HepG2 (cell line): ENCODE measurements around the gene CNNM4. TPM values are rescaled to one million over a fixed set of nuclear protein-coding genes. Genes with fewer than 3 reads are reported as not detected.

Experiments used
- ATF1 ChIP-seq: IDR thresholded peaks from 2 replicates; pipeline ENCODE4 v1.6.1; 2016; ENCODE audit warnings: mild to moderate bottlenecking, control low read depth
- DPF2 ChIP-seq: sonication (generic); formaldehyde crosslinking; IDR thresholded peaks from 2 replicates; pipeline ENCODE4 v1.4.0; 2020; ENCODE audit warnings: mild to moderate bottlenecking, low read depth, missing genetic modification reagents, borderline replicate concordance
- KAT8 ChIP-seq: IDR thresholded peaks from 2 replicates; pipeline ENCODE4 v1.6.1; 2016; ENCODE audit warnings: missing genetic modification reagents, missing compliant biosample characterization
- RBM22 ChIP-seq: fragments of 200-400 bp; formaldehyde crosslinking; optimal IDR thresholded peaks from 2 replicates; pipeline ENCODE3; 2017; ENCODE audit warnings: mild to moderate bottlenecking, low read length, moderate library complexity
- RFX5 ChIP-seq: IDR thresholded peaks from 2 replicates; pipeline ENCODE4 v1.6.1; 2011; ENCODE audit warnings: low read depth, low read length, improper control_type of control experiment
- RXRA ChIP-seq: sonication (generic); formaldehyde crosslinking; IDR thresholded peaks from 2 replicates; pipeline ENCODE4 v1.5.1; 2020; ENCODE audit warnings: missing genetic modification reagents
- SALL1 ChIP-seq: sonication (generic); formaldehyde crosslinking; IDR thresholded peaks from 2 replicates; pipeline ENCODE4 v1.8.0; 2022; ENCODE audit warnings: mild to moderate bottlenecking, missing genetic modification reagents
- SRSF9 ChIP-seq: fragments of 200-400 bp; formaldehyde crosslinking; IDR thresholded peaks from 2 replicates; pipeline ENCODE4 v1.6.1; 2018; ENCODE audit warnings: borderline replicate concordance, mild to moderate bottlenecking, low read depth, low read length; ENCODE audit not compliant: insufficient read depth, poor library complexity, severe bottlenecking
- STAT5B ChIP-seq: sonication (generic); formaldehyde crosslinking; IDR thresholded peaks from 2 replicates; pipeline ENCODE4 v1.4.0; 2020; ENCODE audit warnings: missing genetic modification reagents
- U2AF1 ChIP-seq: fragments of 200-400 bp; formaldehyde crosslinking; optimal IDR thresholded peaks from 2 replicates; pipeline ENCODE3; 2017; ENCODE audit warnings: mild to moderate bottlenecking, low read depth, low read length
- ZMAT3 ChIP-seq: sonication (generic); formaldehyde crosslinking; conservative IDR thresholded peaks from 2 replicates; pipeline ENCODE4 v1.7.0; 2021; ENCODE audit warnings: missing genetic modification reagents
- ZNF143 ChIP-seq: sonication (generic); formaldehyde crosslinking; IDR thresholded peaks from 2 replicates; pipeline ENCODE4 v1.4.0; 2020; ENCODE audit warnings: missing genetic modification reagents
- ZNF234 ChIP-seq: sonication (generic); formaldehyde crosslinking; conservative IDR thresholded peaks from 2 replicates; pipeline ENCODE4 v1.5.1; 2020; ENCODE audit warnings: mild to moderate bottlenecking, missing genetic modification reagents
- ZNF749 ChIP-seq: sonication (generic); formaldehyde crosslinking; IDR thresholded peaks from 2 replicates; pipeline ENCODE4 v1.8.0; 2022; ENCODE audit warnings: mild to moderate bottlenecking, missing genetic modification reagents, moderate library complexity, borderline replicate concordance
- ZNF775 ChIP-seq: sonication (generic); formaldehyde crosslinking; IDR thresholded peaks from 2 replicates; pipeline ENCODE4 v1.4.0; 2020; ENCODE audit warnings: missing genetic modification reagents, mild to moderate bottlenecking, moderate library complexity, borderline replicate concordance
- ZZZ3 ChIP-seq: sonication (generic); formaldehyde crosslinking; IDR thresholded peaks from 2 replicates; pipeline ENCODE4 v1.4.0; 2020; ENCODE audit warnings: missing genetic modification reagents, mild to moderate bottlenecking, borderline replicate concordance
- polyA plus RNA-seq, 8 experiments: library from polyadenylated mRNA; depleted of rRNA in 3 of 8; stranded (reverse) in 7 of 8; unstranded in 1 of 8; fragments of >200 nt; fragmentation: Illumina TruSeq in 4 of 8; extraction: Trizol in 4 of 8; gene quantifications; 2 replicates each; pipeline versions ENCODE4 v1.2.1 to v1.2.3, GENCODE V29; 2011 to 2016; ENCODE audit warnings: low read depth in 4 of 8, missing spikeins in 1 of 8, mixed read lengths in 1 of 8; ENCODE audit not compliant: insufficient read depth in 1 of 8
- total RNA-seq, 5 experiments: library from RNA; depleted of rRNA; stranded (reverse); fragments of >200 nt; fragmentation: Illumina TruSeq; extraction: Trizol; gene quantifications; 2 replicates each; pipeline ENCODE4 v1.2.3, GENCODE V29; 2016; ENCODE audit warnings: low read depth in 1 of 5
- TF ChIP-seq, protein P1 (sequence below): sonication (generic); formaldehyde crosslinking; IDR thresholded peaks from 2 replicates; pipeline ENCODE4 v1.4.0; 2020; ENCODE audit warnings: missing genetic modification reagents, borderline replicate concordance
- TF ChIP-seq, protein P2 (sequence below): sonication (generic); formaldehyde crosslinking; IDR thresholded peaks from 2 replicates; pipeline ENCODE4 v1.4.0; 2020; ENCODE audit warnings: missing genetic modification reagents
- TF ChIP-seq, protein P3 (sequence below): sonication (generic); formaldehyde crosslinking; IDR thresholded peaks from 2 replicates; pipeline ENCODE4 v1.9.0; 2022; ENCODE audit warnings: missing genetic modification reagents, mild to moderate bottlenecking, borderline replicate concordance
- TF ChIP-seq, protein P4 (sequence below): sonication (generic); formaldehyde crosslinking; IDR thresholded peaks from 2 replicates; pipeline ENCODE4 v1.9.0; 2021; ENCODE audit warnings: mild to moderate bottlenecking, missing genetic modification reagents

Gene CNNM4
- total and polyA plus RNA-seq, 2 of the 13 experiments (the other 11 are each of a cell fraction or from before 2014, with no cell fraction given): 5.9 to 8.4 TPM

DNA sequence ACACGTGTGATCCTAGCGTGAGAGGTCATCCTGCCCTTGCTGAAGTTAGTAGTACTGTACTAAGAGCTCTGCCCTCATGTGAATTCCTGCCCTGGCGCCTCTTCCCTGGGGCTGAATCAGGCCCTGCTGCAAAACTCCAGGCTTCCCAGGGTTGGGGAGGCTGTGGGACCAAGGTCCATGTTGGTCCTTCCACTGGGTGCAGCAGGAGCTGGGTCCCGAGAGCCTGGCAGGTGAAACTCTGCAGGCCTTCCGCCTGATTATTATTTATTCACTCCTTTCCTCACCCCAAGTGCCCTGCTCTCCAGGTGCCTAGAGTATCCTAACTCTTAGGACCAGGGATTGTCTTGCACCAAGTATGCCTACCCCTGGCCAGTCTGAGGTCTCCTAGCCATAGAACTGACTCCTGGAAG lies 50.1 kb downstream of the CNNM4 start (continued):
- TF ChIP-seq STAT5B (CRISPR knock-in tag): no peak
- TF ChIP-seq DPF2: no peak
- TF ChIP-seq ZNF749 (CRISPR knock-in tag): no peak
- TF ChIP-seq ZMAT3 (CRISPR knock-in tag): no peak
- TF ChIP-seq, protein P1, sequence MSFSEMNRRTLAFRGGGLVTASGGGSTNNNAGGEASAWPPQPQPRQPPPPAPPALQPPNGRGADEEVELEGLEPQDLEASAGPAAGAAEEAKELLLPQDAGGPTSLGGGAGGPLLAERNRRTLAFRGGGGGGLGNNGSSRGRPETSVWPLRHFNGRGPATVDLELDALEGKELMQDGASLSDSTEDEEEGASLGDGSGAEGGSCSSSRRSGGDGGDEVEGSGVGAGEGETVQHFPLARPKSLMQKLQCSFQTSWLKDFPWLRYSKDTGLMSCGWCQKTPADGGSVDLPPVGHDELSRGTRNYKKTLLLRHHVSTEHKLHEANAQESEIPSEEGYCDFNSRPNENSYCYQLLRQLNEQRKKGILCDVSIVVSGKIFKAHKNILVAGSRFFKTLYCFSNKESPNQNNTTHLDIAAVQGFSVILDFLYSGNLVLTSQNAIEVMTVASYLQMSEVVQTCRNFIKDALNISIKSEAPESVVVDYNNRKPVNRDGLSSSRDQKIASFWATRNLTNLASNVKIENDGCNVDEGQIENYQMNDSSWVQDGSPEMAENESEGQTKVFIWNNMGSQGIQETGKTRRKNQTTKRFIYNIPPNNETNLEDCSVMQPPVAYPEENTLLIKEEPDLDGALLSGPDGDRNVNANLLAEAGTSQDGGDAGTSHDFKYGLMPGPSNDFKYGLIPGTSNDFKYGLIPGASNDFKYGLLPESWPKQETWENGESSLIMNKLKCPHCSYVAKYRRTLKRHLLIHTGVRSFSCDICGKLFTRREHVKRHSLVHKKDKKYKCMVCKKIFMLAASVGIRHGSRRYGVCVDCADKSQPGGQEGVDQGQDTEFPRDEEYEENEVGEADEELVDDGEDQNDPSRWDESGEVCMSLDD (CRISPR knock-in tag): no peak
- TF ChIP-seq SRSF9: no peak
- TF ChIP-seq RFX5: no peak
- no peak; the same call in 1 of the 2 replicates for TF ChIP-seq KAT8 (CRISPR knock-in tag)
- no peak for TF ChIP-seq U2AF1
- no peak for TF ChIP-seq RBM22
- 0 out of 2 replicates have a peak, but pooled peaks have one; percentile 61 for TF ChIP-seq SALL1 (CRISPR knock-in tag)
- TF ChIP-seq RXRA (CRISPR knock-in tag): 0 out of 2 replicates have a peak, but pooled peaks have one; percentile 16
- TF ChIP-seq, protein P2, sequence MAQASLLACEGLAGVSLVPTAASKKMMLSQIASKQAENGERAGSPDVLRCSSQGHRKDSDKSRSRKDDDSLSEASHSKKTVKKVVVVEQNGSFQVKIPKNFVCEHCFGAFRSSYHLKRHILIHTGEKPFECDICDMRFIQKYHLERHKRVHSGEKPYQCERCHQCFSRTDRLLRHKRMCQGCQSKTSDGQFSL (CRISPR knock-in tag): no peak
- no peak for TF ChIP-seq ZNF234 (CRISPR knock-in tag)
- TF ChIP-seq ZNF143 (CRISPR knock-in tag): no peak
- no peak for TF ChIP-seq ZNF775 (CRISPR knock-in tag)
- TF ChIP-seq, protein P3, sequence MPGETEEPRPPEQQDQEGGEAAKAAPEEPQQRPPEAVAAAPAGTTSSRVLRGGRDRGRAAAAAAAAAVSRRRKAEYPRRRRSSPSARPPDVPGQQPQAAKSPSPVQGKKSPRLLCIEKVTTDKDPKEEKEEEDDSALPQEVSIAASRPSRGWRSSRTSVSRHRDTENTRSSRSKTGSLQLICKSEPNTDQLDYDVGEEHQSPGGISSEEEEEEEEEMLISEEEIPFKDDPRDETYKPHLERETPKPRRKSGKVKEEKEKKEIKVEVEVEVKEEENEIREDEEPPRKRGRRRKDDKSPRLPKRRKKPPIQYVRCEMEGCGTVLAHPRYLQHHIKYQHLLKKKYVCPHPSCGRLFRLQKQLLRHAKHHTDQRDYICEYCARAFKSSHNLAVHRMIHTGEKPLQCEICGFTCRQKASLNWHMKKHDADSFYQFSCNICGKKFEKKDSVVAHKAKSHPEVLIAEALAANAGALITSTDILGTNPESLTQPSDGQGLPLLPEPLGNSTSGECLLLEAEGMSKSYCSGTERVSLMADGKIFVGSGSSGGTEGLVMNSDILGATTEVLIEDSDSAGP: peak; percentile 35; the same call in 1 of the 2 replicates
- TF ChIP-seq ATF1 (CRISPR knock-in tag): no peak
- TF ChIP-seq, protein P4, sequence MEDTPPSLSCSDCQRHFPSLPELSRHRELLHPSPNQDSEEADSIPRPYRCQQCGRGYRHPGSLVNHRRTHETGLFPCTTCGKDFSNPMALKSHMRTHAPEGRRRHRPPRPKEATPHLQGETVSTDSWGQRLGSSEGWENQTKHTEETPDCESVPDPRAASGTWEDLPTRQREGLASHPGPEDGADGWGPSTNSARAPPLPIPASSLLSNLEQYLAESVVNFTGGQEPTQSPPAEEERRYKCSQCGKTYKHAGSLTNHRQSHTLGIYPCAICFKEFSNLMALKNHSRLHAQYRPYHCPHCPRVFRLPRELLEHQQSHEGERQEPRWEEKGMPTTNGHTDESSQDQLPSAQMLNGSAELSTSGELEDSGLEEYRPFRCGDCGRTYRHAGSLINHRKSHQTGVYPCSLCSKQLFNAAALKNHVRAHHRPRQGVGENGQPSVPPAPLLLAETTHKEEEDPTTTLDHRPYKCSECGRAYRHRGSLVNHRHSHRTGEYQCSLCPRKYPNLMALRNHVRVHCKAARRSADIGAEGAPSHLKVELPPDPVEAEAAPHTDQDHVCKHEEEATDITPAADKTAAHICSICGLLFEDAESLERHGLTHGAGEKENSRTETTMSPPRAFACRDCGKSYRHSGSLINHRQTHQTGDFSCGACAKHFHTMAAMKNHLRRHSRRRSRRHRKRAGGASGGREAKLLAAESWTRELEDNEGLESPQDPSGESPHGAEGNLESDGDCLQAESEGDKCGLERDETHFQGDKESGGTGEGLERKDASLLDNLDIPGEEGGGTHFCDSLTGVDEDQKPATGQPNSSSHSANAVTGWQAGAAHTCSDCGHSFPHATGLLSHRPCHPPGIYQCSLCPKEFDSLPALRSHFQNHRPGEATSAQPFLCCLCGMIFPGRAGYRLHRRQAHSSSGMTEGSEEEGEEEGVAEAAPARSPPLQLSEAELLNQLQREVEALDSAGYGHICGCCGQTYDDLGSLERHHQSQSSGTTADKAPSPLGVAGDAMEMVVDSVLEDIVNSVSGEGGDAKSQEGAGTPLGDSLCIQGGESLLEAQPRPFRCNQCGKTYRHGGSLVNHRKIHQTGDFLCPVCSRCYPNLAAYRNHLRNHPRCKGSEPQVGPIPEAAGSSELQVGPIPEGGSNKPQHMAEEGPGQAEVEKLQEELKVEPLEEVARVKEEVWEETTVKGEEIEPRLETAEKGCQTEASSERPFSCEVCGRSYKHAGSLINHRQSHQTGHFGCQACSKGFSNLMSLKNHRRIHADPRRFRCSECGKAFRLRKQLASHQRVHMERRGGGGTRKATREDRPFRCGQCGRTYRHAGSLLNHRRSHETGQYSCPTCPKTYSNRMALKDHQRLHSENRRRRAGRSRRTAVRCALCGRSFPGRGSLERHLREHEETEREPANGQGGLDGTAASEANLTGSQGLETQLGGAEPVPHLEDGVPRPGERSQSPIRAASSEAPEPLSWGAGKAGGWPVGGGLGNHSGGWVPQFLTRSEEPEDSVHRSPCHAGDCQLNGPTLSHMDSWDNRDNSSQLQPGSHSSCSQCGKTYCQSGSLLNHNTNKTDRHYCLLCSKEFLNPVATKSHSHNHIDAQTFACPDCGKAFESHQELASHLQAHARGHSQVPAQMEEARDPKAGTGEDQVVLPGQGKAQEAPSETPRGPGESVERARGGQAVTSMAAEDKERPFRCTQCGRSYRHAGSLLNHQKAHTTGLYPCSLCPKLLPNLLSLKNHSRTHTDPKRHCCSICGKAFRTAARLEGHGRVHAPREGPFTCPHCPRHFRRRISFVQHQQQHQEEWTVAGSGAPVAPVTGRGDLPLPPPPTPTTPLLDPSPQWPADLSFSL: no peak
- 0 out of 2 replicates have a peak, but pooled peaks have one; percentile 32 for TF ChIP-seq ZZZ3 (CRISPR knock-in tag)
